Stimulated activated CD4-positive, alpha-beta T cell treated with anti-CD3 and anti-CD28 coated beads, Interleukin-1b, Interleukin-23, amount 100 ng/mL, for 1 hour (primary cell): ENCODE data around the gene PTPN9.
"Not testable (repeated sequence)": the region's sequence is repeated elsewhere in the genome, so short reads cannot be mapped to it uniquely, and the experiment has no call there.

ENCODE experiments used
- DNase-seq, 2 donors: peaks; one replicate each; pipeline ENCODE4 v3.0.0-alpha.2; 2020; ENCODE audit warnings: low read depth in 2 of 2

PTPN9 gene

DNA sequence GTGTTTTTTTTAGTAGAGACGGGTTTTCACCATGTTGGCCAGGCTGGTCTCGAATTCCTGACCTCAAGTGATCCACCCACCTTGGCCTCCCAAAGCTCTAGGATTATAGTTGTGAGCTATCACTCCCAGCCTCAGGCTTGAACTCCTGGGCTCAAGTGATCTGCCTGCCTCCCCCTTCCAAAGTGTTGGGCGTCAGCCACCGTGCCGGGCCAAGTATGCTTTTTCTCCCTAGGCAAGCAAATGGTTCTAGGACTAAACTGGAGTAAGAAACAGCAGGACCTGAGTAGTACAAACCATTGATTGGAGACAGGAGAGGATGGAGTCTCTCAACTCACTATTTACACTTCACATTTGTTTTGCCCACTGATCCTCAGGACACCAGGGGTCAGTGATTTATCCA lies 4.6 kb upstream of the PTPN9 start:
- no peak for DNase-seq

DNA sequence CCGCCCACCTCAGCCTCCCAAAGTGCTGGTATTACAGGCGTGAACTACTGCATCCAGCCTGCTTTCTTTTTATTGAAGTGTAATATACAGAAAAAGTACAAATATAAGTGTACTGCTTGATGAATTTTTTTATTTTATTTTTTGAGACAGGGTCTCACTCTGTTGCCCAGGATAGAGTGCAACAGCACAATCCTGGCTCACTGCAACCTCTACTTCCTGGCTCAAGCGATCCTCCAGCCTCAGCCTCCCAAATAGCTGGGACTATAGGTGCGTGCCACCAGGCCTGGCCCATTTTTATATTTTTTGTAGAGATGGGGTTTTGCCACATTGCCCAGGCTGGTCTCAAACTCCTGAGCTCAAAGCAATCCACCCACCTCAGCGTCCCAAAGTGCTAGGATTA lies 3.8 kb upstream of the PTPN9 start:
- DNase-seq = not testable (repeated sequence)

DNA sequence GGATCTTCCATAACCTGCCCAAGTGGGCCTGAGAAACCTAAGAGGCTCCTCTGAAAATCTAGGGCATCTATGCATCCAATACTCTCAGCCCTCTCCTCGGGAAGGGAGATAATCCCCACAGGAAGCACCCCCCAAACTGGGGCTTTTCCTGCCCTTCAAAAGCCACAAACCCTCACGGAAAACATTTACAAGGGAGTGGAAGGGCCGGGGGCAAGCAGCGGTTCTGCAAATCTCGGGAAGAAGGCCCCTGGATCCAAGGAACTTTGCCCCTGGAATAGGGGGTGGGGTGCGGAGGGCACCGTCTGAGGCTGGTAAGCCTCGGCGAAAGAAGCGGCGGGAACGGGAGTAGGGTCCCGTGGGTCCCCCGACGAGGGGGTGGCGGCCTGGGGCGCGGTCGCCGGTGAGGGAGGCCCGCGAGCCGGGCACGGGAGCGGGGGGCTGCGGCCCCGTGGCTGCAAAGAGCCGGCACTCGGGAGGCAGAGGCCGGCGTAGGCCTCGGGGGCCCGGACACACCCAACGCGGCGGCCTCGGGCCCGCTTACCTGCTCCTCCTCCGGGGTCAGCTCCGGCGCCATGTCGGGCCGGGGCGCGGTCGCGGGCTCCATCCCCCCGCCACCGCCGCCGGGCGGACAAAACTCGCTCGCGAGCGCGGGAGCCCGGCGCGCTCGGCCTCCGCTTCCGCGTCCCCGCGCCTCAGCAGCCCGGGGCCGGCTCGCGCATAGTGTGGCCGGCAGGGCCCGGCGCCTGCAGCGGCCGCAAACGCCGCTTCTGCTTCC lies 755 bp downstream of the PTPN9 start:
- no peak for DNase-seq

DNA sequence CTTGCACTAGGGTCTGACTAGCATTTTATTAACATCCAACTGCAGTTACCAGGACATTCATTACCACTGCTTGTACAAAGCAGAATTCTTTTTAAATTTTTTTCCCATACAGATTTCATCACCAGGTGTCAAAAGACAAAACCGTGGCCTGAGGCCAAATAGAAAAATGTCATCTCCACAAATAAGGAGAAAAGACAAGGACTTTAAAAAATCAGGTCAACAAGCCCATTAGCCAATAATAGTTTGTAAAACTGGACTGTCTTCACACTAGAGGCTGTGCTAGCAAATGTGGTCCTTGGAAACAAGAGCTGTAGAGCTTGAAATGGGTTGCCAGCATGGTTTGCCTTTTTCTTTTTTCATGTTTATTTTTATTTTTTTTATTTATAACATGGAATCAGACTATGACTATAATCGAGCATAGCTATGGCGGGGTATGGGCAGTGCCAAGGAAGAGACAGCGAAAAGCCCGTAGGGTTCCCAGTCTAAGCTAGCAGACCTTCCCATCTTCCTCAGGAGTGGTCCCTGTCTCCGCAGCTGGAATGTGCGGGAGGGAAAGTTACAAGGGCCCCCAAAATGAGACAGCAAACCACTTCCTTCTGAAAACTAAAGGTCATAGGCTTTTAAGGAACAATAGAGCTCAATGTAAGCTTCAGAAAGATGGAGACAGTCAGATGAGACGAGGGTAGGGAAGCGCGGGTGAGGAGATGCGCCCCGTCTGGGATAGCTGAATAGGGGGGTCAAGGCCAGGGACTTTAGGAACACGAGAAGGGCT lies 1.5 kb downstream of the PTPN9 start:
- DNase-seq = no peak

DNA sequence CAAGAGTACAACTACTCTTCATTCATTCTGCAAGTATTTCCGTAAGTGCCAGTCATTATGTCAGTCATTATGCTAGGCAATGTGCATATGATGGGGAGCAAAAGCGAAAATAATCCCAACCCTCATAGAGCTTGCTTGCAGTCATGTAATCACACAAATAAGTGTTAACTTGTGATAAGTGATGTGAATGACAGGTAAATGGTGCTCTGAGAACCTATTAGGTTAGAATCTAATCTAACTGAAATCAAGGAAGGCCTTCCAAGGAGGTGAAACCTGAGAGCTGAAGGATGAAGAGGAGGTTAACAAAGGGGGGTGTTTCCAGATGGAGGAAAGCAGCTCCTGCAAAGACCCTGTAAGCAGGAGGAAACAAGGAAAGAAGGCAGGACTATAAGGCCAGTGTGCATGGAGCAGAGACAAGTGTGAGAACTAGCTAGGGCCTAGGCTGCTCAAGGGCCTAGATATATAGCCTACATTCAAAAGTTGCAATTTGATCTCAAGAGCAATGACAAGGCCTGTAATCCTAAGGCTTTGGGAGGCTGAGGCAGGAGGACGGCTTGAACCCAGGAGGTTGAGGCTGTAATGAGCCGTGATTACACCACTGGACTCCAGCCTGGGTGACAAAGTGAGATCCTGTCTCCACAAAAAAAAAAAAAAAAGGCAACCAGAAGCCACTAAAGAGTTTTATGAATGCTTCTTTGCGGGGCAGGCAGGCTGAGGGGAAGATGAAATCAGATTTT lies 5.3 kb downstream of the PTPN9 start:
- DNase-seq = no peak

DNA sequence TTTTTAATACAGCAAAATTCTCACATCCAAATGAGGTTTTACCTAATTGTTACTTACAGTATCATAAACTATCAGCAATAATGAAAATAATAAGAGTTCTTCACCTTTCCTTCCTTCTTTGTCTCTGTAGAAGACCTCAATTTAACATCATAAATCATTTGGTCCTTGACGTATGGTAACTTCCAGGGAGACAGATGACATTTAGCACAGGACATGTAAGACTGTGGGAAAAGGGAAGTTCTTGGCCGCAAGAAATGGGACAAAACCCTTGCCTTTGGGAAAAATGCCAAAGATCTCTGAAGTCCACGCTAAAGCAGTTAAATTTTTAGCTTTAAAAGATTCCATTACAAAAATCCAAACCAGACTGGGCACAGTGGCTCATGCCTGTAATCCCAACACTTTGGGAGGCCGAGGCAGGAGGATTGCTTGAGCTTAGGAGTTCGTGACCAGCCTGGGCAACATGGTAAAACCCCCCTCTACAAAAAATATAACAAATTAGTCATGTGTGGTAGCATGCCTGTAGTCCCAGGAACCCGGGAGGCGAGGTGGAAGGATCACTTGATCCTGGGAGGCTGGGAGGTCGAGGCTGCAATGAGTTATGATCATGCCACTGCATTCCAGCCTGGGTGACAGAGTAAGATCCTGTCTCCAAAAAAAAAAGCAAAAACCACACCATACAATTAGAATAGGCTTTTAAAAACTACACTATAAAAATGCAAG lies 8.8 kb downstream of the PTPN9 start:
- DNase-seq = no peak

DNA sequence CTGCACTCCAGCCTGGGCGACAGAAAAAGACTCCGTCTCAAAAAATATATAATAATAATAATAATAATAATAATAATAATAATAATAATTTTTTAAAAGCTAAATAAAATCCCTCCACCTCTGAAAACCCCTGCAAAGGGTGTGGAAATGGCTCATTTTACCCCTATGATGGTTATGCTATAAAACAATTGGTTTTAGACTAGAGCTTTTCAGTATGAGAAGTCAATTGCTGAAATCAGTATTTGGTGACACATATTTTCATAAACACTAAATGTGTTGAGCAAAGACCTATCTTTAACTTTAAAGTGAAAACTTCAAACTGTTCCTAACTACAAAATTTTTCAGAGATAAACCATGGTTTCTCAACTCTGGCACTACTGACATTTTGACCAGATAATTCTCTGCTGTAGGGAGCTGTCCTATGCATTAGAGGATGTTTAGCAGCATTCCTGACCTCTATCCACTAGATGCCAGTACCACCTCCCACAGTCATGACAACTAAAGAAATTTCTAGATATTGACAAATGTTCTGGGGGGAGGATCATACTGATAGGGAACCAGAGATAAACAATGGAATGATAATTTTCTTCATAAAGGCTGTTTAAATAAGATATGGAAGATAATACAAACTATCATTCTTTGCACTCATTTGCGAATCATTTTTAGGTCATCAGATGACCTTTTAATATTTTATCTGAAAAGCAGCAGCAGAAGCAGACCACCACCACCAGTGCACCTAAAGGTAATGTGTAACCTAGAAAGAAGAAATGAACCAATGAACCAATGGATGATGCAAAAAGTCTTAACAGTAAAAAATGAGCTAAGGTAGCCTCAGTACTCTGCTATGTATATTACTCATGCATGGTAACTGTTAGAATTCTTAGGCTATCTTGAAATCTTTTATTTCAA lies 13.8 kb downstream of the PTPN9 start:
- no peak for DNase-seq

DNA sequence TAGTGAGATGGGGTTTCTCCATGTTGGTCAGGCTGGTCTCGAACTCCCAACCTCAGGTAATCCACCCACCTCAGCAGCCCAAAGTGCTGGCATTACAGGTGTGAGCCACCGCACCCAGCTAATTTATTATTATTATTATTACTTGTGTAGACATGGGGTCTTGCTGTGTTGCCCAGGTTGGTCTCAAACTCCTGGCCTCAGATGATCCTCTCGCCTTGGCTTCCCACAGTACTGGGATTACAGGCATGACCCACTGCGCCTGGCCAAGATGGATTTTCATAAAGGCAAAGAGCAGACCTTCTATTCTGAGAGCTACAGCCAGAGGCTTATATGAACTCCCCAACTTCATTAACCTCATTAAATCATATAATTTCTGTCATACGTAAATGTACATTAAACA lies 17.2 kb downstream of the PTPN9 start:
- no peak for DNase-seq

DNA sequence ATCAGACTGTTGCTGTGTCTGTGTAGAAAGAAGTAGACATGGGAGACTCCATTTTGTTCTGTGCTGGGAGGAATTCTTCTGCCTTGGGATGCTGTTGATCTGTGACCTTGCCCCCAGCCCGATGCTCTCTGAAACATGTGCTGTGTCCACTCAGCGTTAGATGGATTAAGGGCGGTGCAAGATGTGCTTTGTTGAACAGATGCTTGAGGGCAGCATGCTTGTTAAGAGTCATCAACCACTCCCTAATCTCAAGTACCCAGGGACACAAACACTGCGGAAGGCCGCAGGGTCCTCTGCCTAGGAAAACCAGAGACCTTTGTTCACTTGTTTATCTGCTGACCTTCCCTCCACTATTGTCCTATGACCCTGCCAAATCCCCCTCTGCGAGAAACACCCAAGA lies 19.8 kb downstream of the PTPN9 start:
- DNase-seq = not testable (repeated sequence)

DNA sequence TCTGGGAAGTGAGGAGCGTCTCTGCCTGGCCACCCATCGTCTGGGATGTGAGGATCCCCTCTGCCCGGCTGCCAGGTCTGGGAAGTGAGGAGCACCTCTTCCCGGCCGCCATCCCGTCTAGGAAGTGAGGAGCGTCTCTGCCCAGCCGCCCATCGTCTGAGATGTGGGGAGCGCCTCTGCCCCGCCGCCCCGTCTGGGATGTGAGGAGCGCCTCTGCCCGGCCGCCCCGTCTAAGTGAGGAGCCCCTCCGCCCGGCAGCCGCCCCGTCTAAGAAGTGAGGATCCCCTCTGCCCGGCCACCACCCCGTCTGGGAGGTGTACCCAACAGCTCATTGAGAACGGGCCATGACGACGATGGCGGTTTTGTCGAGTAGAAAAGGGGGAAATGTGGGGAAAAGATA lies 20.2 kb downstream of the PTPN9 start:
- DNase-seq = not testable (repeated sequence)

DNA sequence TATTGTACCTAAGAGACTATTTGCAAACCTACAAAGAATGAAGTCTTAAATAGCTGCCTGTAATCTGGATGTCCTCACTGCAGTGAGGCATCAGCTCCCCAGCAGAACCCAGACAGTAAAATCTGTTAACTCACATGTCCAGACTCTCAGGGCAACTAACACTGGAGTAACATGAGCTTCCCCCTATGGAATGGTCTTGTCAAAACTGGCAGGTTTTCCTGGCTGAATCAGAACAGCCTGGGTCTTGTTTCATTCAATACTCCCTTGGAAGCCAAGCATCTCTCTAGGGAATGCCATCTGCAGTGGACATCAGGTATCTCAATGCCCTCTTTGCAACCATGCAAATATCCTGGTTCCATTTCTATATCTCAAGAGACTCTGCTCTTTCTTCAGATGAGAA lies 24.4 kb downstream of the PTPN9 start:
- no peak for DNase-seq

DNA sequence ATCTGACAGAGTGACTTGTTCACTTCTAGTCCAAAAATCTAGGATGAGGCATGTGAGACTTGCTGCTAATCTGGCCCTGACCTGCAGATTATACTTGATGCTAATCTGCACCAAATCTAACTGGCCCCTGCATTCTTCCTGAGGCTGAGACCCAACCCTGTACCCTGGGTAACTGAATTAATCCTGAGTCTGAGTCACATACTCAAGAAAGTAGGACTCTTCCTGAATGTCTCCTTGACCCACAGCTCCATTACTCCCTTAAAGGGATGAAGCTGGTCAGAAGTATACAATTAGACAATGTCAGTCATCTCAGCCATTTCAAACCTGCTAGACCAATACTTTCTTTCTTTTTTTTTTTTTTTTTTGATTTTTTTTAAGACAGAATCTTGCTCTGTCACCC lies 25.5 kb downstream of the PTPN9 start:
- DNase-seq = no peak

DNA sequence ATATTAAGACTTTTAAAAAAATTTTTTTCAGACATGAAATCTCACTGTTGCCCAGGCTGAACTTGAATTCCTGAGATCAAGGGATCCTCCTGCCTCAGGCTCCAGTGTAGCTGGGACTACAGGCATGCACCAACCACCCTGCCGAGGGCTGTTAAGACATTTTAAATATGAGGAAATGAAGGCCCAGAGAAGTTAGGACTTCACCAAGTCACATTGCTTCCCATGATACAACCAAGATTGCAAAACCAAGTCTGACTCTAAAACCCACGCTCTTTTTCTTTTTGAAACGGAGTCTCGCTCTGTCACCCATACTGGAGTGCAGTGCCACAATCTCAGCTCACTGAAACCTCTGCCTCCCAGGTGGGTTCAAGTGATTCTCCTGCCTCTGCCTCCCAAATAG lies 28.0 kb downstream of the PTPN9 start:
- DNase-seq = no peak

DNA sequence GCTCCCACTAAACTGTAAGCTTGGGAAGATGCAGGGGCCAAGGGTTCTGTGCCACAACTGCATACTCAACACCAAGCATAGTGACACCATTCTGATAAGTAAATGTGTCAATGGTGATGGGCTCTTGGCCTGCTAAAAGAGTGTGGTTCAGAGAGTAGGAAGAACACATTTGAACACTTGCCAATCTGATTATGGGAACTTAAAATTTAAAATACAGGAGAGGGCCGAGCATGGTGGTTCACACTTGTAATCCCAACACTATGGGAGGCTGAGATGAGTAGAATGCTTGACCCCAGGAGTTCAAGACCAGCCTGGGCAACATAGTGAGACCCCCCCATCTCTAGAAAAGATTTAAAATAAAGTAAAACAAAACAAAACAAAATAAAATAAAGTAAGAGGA lies 34.1 kb downstream of the PTPN9 start:
- no peak for DNase-seq

DNA sequence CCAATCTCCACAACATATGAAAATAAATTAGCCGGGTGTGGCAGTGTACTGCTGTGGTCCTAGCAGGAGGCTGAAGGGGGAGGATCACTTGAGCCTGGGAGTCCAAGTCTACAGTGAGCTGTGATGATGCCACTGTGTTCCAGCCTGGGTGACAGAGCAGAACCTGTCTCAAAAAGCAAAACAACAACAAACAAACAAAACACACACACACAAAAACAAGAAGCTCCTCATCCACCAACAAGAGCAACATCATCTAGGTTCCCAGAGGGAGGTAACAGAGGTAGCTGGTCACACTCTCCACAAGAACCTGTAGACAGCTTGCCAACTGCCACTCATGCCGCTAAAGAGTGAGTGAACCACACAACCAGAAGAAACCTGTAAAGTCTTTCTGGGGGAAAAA lies 34.8 kb downstream of the PTPN9 start:
- no peak for DNase-seq

DNA sequence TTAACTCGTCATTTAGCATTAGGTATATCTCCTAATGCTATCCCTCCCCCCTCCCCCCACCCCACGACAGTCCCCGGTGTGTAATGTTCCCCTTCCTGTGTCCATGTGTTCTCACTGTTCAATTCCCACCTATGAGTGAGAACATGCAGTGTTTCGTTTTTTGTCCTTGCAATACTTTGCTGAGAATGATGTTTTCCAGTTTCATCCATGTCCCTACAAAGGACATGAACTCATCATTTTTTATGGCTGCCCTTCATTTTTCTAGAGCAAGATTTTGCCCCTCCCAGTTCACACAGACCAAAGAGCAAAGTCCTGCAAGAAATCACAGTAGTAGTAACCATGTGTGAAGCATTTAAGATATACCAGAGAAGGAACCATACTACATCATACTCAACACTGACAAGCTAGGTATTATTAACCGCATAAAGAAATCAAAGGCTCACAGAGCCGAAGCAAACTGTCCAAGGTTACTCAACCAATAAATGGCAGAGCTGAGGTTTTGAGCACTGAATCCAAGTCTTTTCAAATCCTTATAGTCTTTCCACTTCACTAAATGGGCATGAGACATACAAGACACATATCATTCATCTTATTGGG lies 36.1 kb downstream of the PTPN9 start:
- DNase-seq = not testable (repeated sequence)

DNA sequence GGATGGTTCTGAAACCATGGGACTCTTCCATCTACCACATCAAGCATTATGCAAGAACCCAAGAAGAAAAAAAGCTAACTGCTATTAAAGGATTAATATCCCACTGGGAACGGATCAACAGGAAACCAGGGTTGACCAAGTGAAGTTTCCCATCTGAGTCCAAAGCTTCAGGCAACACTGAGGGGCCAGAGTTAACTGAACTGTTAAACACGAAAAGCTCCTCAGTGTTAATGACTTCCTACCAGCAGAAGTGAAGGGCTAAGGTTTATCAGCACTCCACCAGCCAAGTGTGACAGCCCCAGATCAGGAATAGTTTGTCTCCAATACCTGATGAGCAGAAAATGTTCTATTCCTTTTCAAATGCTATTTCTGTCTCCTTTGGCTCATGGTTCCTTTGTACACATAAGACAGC lies 36.7 kb downstream of the PTPN9 start:
- DNase-seq = no peak

DNA sequence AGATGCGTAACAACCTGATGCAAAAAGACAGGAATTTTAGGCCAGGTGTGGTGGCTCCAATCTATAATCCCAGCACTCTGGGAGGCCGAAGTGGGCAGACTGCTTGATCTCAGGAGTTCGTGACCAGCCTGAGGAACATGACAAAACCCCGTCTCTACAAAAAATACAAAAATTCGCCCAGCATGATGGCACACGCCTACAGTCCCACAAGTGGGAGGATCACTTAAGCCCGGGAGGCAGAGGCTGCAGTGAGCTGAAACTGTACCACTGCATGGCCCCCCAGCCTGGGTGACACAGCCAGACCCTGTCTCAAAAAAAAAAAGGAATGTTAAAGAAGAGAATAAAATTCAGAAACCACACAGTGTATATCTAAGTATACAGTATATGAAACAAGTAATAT lies 40.7 kb downstream of the PTPN9 start:
- DNase-seq = no peak

DNA sequence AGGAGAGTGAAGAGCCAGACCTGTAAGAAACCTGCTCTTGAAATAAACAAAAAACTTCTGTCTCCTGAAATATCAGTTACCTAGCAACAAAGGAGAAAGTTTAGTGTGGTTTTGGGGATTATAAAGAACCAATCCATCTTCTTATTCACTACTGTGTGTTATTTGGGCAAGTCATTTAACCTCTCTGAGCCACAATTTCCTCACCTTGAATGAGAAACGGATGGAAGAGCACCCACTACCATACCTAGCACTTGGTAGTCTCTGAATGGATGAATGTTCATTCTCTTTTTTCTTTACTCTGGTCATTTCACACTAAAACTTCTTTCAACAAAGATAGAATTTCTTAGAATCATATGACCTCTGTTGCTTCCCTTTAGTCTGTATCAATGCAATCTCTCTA lies 45.2 kb downstream of the PTPN9 start:
- DNase-seq = no peak

DNA sequence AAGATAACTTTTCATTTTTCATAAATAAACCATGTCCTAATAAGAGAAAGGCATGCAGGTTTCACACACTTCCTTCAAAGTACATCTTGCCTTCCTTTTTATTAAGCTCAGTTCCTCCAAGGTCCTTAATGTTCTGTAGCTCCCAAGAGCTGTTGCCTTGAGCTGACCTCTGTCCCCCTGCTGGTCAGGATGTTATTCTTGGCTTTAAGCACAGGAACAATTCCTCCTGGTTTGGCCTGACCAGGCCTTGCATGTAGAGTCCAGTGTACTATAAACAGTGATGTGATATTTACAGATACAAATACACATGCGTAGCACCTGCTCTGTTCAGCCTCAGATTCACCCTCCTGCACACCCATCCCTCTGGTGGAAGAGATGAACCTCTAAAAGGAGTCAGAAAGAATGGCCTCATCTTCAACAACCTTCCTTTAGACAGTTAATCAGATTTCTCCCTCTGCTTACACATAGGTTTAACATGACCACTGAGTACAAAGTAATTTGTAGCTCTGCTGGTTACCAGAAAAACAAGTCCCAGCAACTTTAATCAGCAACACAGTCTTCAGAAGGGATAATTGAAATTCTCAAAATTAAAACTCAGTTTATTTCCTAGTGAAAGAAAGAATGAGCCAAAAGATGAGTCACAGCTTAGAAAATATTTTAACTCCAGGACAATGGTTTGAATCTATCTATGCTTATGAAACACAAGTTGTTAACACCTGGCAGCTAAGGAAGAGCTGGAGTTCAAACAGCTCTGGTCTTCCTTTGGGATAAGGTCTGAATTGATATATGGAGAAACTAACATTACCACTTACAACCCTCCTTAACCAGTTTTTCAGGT lies 46.5 kb downstream of the PTPN9 start:
- DNase-seq = no peak
